GM23248 (cell line): Measurements from ENCODE around the gene ZFPM1.

ENCODE experiments used
- EZH2 ChIP-seq: fragments of 200-600 bp; sonication (generic); IDR thresholded peaks from 2 replicates; pipeline ENCODE4 v1.6.1; 2018; ENCODE audit warnings: antibody characterized with exemption, mild to moderate bottlenecking; ENCODE audit not compliant: insufficient read depth, poor library complexity, severe bottlenecking
- EZH2phosphoT487 ChIP-seq: fragments of 200-600 bp; sonication (generic); IDR thresholded peaks from 2 replicates; pipeline ENCODE4 v1.6.1; 2018; ENCODE audit warnings: antibody characterized with exemption, moderate library complexity, mild to moderate bottlenecking, low read depth; ENCODE audit not compliant: insufficient read depth

DNA sequence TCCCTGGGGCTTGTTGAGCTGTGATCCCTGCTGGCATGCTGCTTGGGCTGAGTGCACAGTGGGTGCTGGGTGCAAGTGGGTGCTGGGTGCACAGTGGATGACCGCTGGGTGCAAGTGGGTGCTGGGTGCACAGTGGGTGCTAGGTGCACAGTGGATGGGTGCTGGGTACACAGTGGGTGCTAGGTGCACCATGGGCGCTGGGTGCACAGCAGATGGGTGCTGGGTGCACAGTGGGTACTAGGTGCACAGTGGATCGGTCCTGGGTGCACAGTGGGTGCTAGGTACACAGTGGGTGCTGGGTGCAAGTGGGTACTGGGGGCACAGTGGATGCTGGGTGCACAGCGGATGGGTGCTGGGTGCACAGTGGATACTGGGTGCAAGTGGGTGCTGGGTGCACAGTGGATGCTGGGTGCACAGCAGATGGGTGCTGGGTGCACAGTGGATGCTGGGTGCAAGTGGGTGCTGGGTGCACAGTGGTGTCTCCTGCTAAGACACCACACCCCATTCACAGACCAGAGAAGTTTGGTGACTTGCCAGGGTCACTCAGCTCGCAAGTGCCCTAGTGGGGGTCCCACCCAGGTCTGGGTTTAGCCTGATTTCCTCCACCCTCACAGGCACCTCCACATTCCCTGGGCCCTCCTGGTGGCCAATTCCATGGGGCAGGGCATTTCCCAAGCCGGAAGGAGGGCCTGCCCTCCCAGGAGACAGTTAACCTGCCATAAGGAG, 33.5 kb downstream of the ZFPM1 start:
- TF ChIP-seq EZH2phosphoT487 (no peak), EZH2 (no peak)
